DOHH2 (cell line): ENCODE measurements around the gene DCAF6.

ENCODE experiments used
- CTCF ChIP-seq: fragments of 200-600 bp; sonication (generic); IDR thresholded peaks from one replicate; pipeline ENCODE4 v1.5.1; 2014; ENCODE audit warnings: antibody characterized with exemption, mild to moderate bottlenecking, low read depth, low read length; ENCODE audit not compliant: poor library complexity, severe bottlenecking
- EZH2phosphoT487 ChIP-seq: fragments of 200-600 bp; sonication (generic); IDR thresholded peaks from 2 replicates; pipeline ENCODE4 v1.6.1; 2017; ENCODE audit warnings: borderline replicate concordance, mild to moderate bottlenecking, antibody characterized with exemption, low read length, moderate library complexity, mixed read lengths

GRCh38 chr1:168053681-168054080, 117.2 kb downstream of the DCAF6 start:
- TF ChIP-seq CTCF: no peak
- no peak for TF ChIP-seq EZH2phosphoT487
